ENCODE data around the gene WDR47. TPM values are rescaled to one million over a fixed set of nuclear protein-coding genes. Genes with fewer than 3 reads are reported as not detected.

The WDR47 gene
- total RNA-seq, 1 experiment from 2014 or later: 6.6 TPM

GRCh38 chr1:109079240-109079622 lies 37.3 kb upstream of the WDR47 start:
- DNase-seq: no peak
- Mint-ChIP-seq H3K4me1 (peaks cover 25 to 31% of the 10 kb centered on the region in 2 experiments), H3K4me3 (no peak overlapping the region), H3K36me3 (ENCODE audit: insufficient read depth in 1 of 3, low read depth in 3 of 3) (peaks cover 7 to 12% (median 8%) of the 10 kb centered on the region in 3 experiments), H3K27ac (peak overlapping the region in 2 of 3 experiments; percentile 64 to 65; a peak in 2 of 7 replicates), H3K27me3 (ENCODE audit: low read depth) (no peaks in the 10 kb centered on the region), H3K9me3 (peaks cover 0 to 5% of the 10 kb centered on the region in 2 experiments; a peak in 2 of 5 replicates)
- WGBS (ENCODE audit: extremely low coverage, insufficient read length, low lambda C conversion rate): no CpG with 5 or more reads among the region's 2 CpGs
- peaks cover 2% of the 10 kb centered on the region; the same call in 1 of the 2 replicates for H3K79me2 ChIP-seq (ENCODE audit: insufficient read depth, low read length)
- H2BK12ac ChIP-seq (ENCODE audit: insufficient read length, low read depth, low read length): no peak overlapping the region
- no peak overlapping the region for H3K56ac ChIP-seq (ENCODE audit: insufficient read length, low read depth, low read length)
- no peak overlapping the region for H3K14ac ChIP-seq (ENCODE audit: insufficient read depth, low read length)
- H3K4me1 ChIP-seq (ENCODE audit: insufficient read depth, low read length): peaks cover 2% of the 10 kb centered on the region; the same call in 1 of the 2 replicates
- H3K27me3 ChIP-seq (ENCODE audit: insufficient read depth, low read length): no peaks in the 10 kb centered on the region
- H3K27ac ChIP-seq (ENCODE audit: insufficient read length, low read depth, low read length): no peak overlapping the region
- no peak overlapping the region for H2BK120ac ChIP-seq (ENCODE audit: low read depth, low read length, poor library complexity, severe bottlenecking)
- H4K91ac ChIP-seq (ENCODE audit: insufficient read length, low read depth, low read length): no peak overlapping the region
- no peak overlapping the region for H4K5ac ChIP-seq (ENCODE audit: insufficient read length, low read depth, low read length)
- H3K4me2 ChIP-seq (ENCODE audit: insufficient read depth, insufficient read length, low read length): no peak overlapping the region
- no peak overlapping the region for H2BK5ac ChIP-seq (ENCODE audit: insufficient read length, low read length)
- no peak for TF ChIP-seq CTCF (conservative IDR thresholded peaks at IDR 0.05)
- H2AFZ ChIP-seq (ENCODE audit: low read length): no peak overlapping the region
- H3K9me3 ChIP-seq (ENCODE audit: control insufficient read depth, low read depth, low read length): no peaks in the 10 kb centered on the region
- H3K79me1 ChIP-seq (ENCODE audit: insufficient read depth, low read depth, low read length, poor library complexity, severe bottlenecking): no peaks in the 10 kb centered on the region
- no peak overlapping the region for H2AK5ac ChIP-seq (ENCODE audit: insufficient read length, low read length)
- no peak overlapping the region for H3K4ac ChIP-seq (ENCODE audit: low read depth, low read length)
- H3K9ac ChIP-seq (ENCODE audit: extremely low read depth, insufficient read length, low read length): no peak overlapping the region
- no peak overlapping the region for H3T11ph ChIP-seq (ENCODE audit: low read length)
- H3K23ac ChIP-seq (ENCODE audit: insufficient read length, low read depth, low read length): no peak overlapping the region
- H3K18ac ChIP-seq (ENCODE audit: insufficient read length, low read depth, low read length): no peak overlapping the region
- H4K8ac ChIP-seq (replicated peaks; ENCODE audit: insufficient read length, low read depth, low read length): no peak overlapping the region
- H3K23me2 ChIP-seq (ENCODE audit: insufficient read length, low read depth, low read length, poor library complexity, severe bottlenecking): no peaks in the 10 kb centered on the region
- H2BK15ac ChIP-seq (ENCODE audit: low read depth, low read length): no peak overlapping the region
- no peaks in the 10 kb centered on the region for H4K20me1 ChIP-seq (ENCODE audit: control insufficient read depth, insufficient read depth, insufficient read length)
- no peak overlapping the region for H2BK20ac ChIP-seq (ENCODE audit: low read depth, low read length, poor library complexity, severe bottlenecking)
